ENCODE measurements around the gene ZNF280D.

GRCh38 chr15:56616551-56616950 lies 116.8 kb downstream of the ZNF280D start:
- TF ChIP-seq CTCF (IDR thresholded peaks at IDR 0.05), result no peak
- TF ChIP-seq POLR2AphosphoS5 (IDR thresholded peaks at IDR 0.05), result no peak
- no peak for TF ChIP-seq EP300 (IDR thresholded peaks at IDR 0.05)
